ENCODE data around the gene MRPS9. TPM values are rescaled to one million over a fixed set of nuclear protein-coding genes. Genes with fewer than 3 reads are reported as not detected.

Gene MRPS9
- total and polyA plus RNA-seq, 2 donors (not counting 3 experiments of a cell fraction or from before 2014, with no cell fraction given) = 14.5 to 23.9 TPM

DNA sequence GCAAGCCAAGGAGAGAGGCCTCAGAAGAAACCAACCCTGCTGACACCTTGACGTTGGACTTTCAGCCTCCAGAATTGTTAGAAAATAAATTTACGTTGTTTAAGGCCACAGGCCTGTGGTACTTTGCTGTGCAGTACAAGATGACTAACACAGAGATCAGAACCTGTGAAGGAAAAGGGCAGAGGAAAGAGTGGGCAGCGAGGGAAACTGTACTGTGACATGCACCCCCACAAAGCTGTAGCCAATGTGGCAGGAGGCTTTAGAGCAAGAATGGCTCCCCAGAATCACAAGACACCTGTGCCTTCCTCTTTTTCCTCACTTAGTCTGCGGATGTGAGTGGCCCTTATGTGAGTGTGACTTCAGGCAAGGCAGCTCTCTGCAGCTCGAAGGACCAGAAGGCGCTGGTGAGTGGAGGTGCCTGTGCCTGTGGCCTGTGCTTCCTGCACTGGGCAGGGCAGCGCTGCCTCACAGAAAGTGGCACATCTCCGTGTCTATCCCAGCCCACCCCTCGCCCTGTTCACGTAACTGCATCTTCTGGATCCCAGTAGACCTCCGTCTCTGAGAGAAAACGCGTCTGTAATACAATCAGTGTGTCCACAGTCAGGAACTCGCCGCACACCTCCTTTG, 89.5 kb downstream of the MRPS9 start:
- Histone ChIP-seq H3K9ac (replicated peaks; ENCODE audit: extremely low read depth, insufficient read depth, low read length) (no peak overlapping the region), H3K9me3 (replicated peaks; ENCODE audit: control insufficient read depth, insufficient read depth, low read length) (no peaks in the 10 kb centered on the region), H3K79me2 (ENCODE audit: control insufficient read depth, insufficient read depth, low read length) (no peaks in the 10 kb centered on the region), H3K36me3 (ENCODE audit: control insufficient read depth in 2 of 2, extremely low read depth in 1 of 2, insufficient read depth in 2 of 2, low read length in 2 of 2) (no peaks in the 10 kb centered on the region), H4K20me1 (replicated peaks; ENCODE audit: control insufficient read depth, extremely low read depth, insufficient read depth, low read length) (no peaks in the 10 kb centered on the region), H3K4me3 (replicated peaks in 1 of 3; ENCODE audit: insufficient read depth in 1 of 3, low read depth in 1 of 3, low read length in 3 of 3) (no peak overlapping the region), H3K4me1 (ENCODE audit: control insufficient read depth, extremely low read depth, insufficient read depth, low read length) (no peaks in the 10 kb centered on the region), H3K4me2 (ENCODE audit: insufficient read depth, low read length) (no peak overlapping the region), H2AFZ (ENCODE audit: low read depth, low read length) (no peak overlapping the region), H3K27ac (ENCODE audit: insufficient read depth, low read depth, low read length) (no peak overlapping the region), H3K27me3 (ENCODE audit: control insufficient read depth in 2 of 2, insufficient read depth in 2 of 2, low read length in 2 of 2) (peaks cover 2 to 6% of the 10 kb centered on the region in 2 experiments), H3K9me1 (replicated peaks; ENCODE audit: control insufficient read depth, extremely low read depth, insufficient read depth, low read length) (no peaks in the 10 kb centered on the region)
- no peak for DNase-seq (ENCODE audit: low read depth, low spot score)
- no TSS peak for BruUV-seq (replicated peaks)
- ChIA-PET CTCF (no interaction called here), POLR2A (no interaction called here)
- dilution Hi-C loops (cut with MboI; ENCODE audit: extremely low pct_ligation_motif_present, low sequenced_read_pairs) (no loop called here), intact Hi-C loops (cut with micrococcal nuclease) (no loop called here)
- TF ChIP-seq CTCF (IDR thresholded peaks at IDR 0.05; ENCODE audit: extremely low read depth in 1 of 2, insufficient read depth in 1 of 2, low read depth in 1 of 2, low read length in 2 of 2) = no peak
- no peak for TF ChIP-seq POLR2AphosphoS5 (IDR thresholded peaks at IDR 0.05; ENCODE audit: insufficient read depth, low read depth, low read length)
- no peak for TF ChIP-seq GATA2 (IDR thresholded peaks at IDR 0.05; ENCODE audit: insufficient read depth, insufficient read length, low read depth, low read length)
- TF ChIP-seq EZH2 (IDR thresholded peaks at IDR 0.05; ENCODE audit: borderline replicate concordance, low read depth, low read length, severe bottlenecking) = no peak
- no peak for TF ChIP-seq MYC (IDR thresholded peaks at IDR 0.05; ENCODE audit: low read depth, low read length)
- no peak for TF ChIP-seq MAX (IDR thresholded peaks at IDR 0.05; ENCODE audit: insufficient read depth, insufficient read length)
- TF ChIP-seq JUN (IDR thresholded peaks at IDR 0.05; ENCODE audit: borderline replicate concordance, insufficient read depth, insufficient read length, low read depth) = no peak
- TF ChIP-seq POLR2A (IDR thresholded peaks at IDR 0.05; ENCODE audit: low read depth, low read length) = no peak
- TF ChIP-seq FOS (IDR thresholded peaks at IDR 0.05; ENCODE audit: borderline replicate concordance, insufficient read depth, low read length) = no peak
- no peak for FAIRE-seq

Measured in endothelial cell of umbilical vein (primary cell).